HEK293T (cell line): ENCODE data around the gene ARHGAP8.

Source experiments
- CTCF ChIA-PET: fragments of 350-600 bp; formaldehyde crosslinking; extraction: SDS; loops from one replicate; lab custom pipeline; 2021; ENCODE audit warnings: antibody characterized with exemption, inconsistent platforms; lab: Yijun Ruan, JAX
- POLR2A ChIA-PET: fragments of 350-600 bp; formaldehyde crosslinking; extraction: SDS; loops from one replicate; lab custom pipeline; 2020; ENCODE audit warnings: antibody characterized with exemption, inconsistent platforms; lab: Yijun Ruan, JAX
- DNase-seq: peaks from one replicate; pipeline ENCODE4 v3.0.0; 2012; ENCODE audit warnings: mixed read lengths; ENCODE audit errors: extremely low spot score
- ARNT ChIP-seq: fragments of 450-650 bp; IDR thresholded peaks from 2 replicates; pipeline ENCODE4 v1.6.1; 2017; ENCODE audit warnings: mild to moderate bottlenecking
- BHLHE40 ChIP-seq: fragments of 450-650 bp; IDR thresholded peaks from 2 replicates; pipeline ENCODE4 v1.6.1; 2016; ENCODE audit warnings: mild to moderate bottlenecking, moderate library complexity, borderline replicate concordance
- CTBP1 ChIP-seq: fragments of 450-650 bp; IDR thresholded peaks from 2 replicates; pipeline ENCODE4 v1.6.1; 2016; ENCODE audit warnings: borderline replicate concordance
- ELF4 ChIP-seq: fragments of 450-650 bp; IDR thresholded peaks from 2 replicates; pipeline ENCODE4 v1.6.1; 2017; ENCODE audit warnings: antibody characterized with exemption
- FOXA1 ChIP-seq: fragments of 450-650 bp; IDR thresholded peaks from 2 replicates; pipeline ENCODE4 v1.6.1; 2016; ENCODE audit warnings: mild to moderate bottlenecking
- FOXK2 ChIP-seq: fragments of 450-650 bp; IDR thresholded peaks from 2 replicates; pipeline ENCODE4 v1.6.1; 2016; ENCODE audit warnings: mild to moderate bottlenecking
- FOXM1 ChIP-seq: fragments of 450-650 bp; IDR thresholded peaks from 2 replicates; pipeline ENCODE4 v1.6.1; 2017; ENCODE audit warnings: mild to moderate bottlenecking, borderline replicate concordance
- HDGF ChIP-seq: fragments of 450-650 bp; IDR thresholded peaks from 2 replicates; pipeline ENCODE4 v1.6.1; 2017; ENCODE audit warnings: antibody characterized with exemption, borderline replicate concordance
- L3MBTL2 ChIP-seq: fragments of 450-650 bp; conservative IDR thresholded peaks from 2 replicates; pipeline ENCODE4 v1.6.1; 2016; ENCODE audit warnings: mild to moderate bottlenecking
- LEF1 ChIP-seq: fragments of 450-650 bp; IDR thresholded peaks from 2 replicates; pipeline ENCODE4 v1.6.1; 2017; ENCODE audit warnings: mild to moderate bottlenecking, borderline replicate concordance
- NFRKB ChIP-seq: fragments of 450-650 bp; IDR thresholded peaks from 2 replicates; pipeline ENCODE4 v1.6.1; 2016; ENCODE audit warnings: mild to moderate bottlenecking, moderate library complexity
- PKNOX1 ChIP-seq: fragments of 450-650 bp; IDR thresholded peaks from 2 replicates; pipeline ENCODE4 v1.6.1; 2016
- SP1 ChIP-seq: fragments of 450-650 bp; IDR thresholded peaks from 2 replicates; pipeline ENCODE4 v1.6.1; 2017
- SUZ12 ChIP-seq: fragments of 450-650 bp; IDR thresholded peaks from 2 replicates; pipeline ENCODE4 v1.6.1; 2016; ENCODE audit warnings: mild to moderate bottlenecking
- TARDBP ChIP-seq: fragments of 450-650 bp; IDR thresholded peaks from 2 replicates; pipeline ENCODE4 v1.6.1; 2016
- ZNF384 ChIP-seq: fragments of 450-650 bp; IDR thresholded peaks from 2 replicates; pipeline ENCODE4 v1.6.1; 2016

Gene ARHGAP8

GRCh38 chr22:44729391-44730021, 22.9 kb upstream of the ARHGAP8 start:
- DNase-seq: no peak
- TF ChIP-seq ELF4 (no peak), LEF1 (no peak)
- CTCF ChIA-PET: no interaction called here
- POLR2A ChIA-PET: no interaction called here

GRCh38 chr22:44730022-44730393, 22.4 kb upstream of the ARHGAP8 start:
- POLR2A ChIA-PET: no interaction called here
- DNase-seq: no peak
- CTCF ChIA-PET: no interaction called here
- no peak for TF ChIP-seq PKNOX1
- no peak for TF ChIP-seq TARDBP
- TF ChIP-seq L3MBTL2: no peak
- no peak for TF ChIP-seq FOXA1
- TF ChIP-seq FOXM1: no peak

GRCh38 chr22:44730490-44731356, 21.7 kb upstream of the ARHGAP8 start:
- ChIA-PET CTCF (no interaction called here), POLR2A (no interaction called here)
- TF ChIP-seq ELF4 (no peak), L3MBTL2 (no peak), SUZ12 (no peak), CTBP1 (peak; percentile 86)
- DNase-seq: no peak

GRCh38 chr22:44731357-44731970, 20.9 kb upstream of the ARHGAP8 start:
- POLR2A ChIA-PET: no interaction called here
- no peak for DNase-seq
- CTCF ChIA-PET: no interaction called here
- TF ChIP-seq FOXA1: no peak
- no peak for TF ChIP-seq SP1
- no peak for TF ChIP-seq PKNOX1
- TF ChIP-seq HDGF: no peak
- no peak for TF ChIP-seq BHLHE40
- TF ChIP-seq ELF4: no peak
- no peak for TF ChIP-seq L3MBTL2
- no peak for TF ChIP-seq FOXK2
- TF ChIP-seq NFRKB: no peak
- no peak for TF ChIP-seq ARNT
- TF ChIP-seq ZNF384: no peak
- no peak for TF ChIP-seq TARDBP
- no peak for TF ChIP-seq CTBP1
- no peak for TF ChIP-seq FOXM1
- TF ChIP-seq SUZ12: no peak
- no peak for TF ChIP-seq LEF1

- TF ChIP-seq TARDBP (no peak), ARNT (no peak), PKNOX1 (no peak), ZNF384 (no peak), HDGF (no peak), CTBP1 (no peak), ELF4 (no peak)
- DNase-seq: no peak
- CTCF ChIA-PET: no interaction called here
- POLR2A ChIA-PET: no interaction called here
Measured at GRCh38 chr22:44732017-44732561, 20.3 kb upstream of the ARHGAP8 start.

GRCh38 chr22:44732661-44733060, 19.7 kb upstream of the ARHGAP8 start:
- ChIA-PET CTCF (no interaction called here), POLR2A (no interaction called here)
- TF ChIP-seq TARDBP (no peak), SP1 (no peak), ELF4 (no peak), ARNT (no peak), SUZ12 (no peak), FOXM1 (no peak), CTBP1 (no peak), ZNF384 (no peak), PKNOX1 (no peak), L3MBTL2 (no peak), FOXK2 (no peak), HDGF (no peak), FOXA1 (no peak), NFRKB (no peak; the same call in 1 of the 2 replicates), BHLHE40 (no peak)
- no peak for DNase-seq
